BJ (cell line): Measurements from ENCODE around the gene VCL. TPM values are rescaled to one million over a fixed set of nuclear protein-coding genes. Genes with fewer than 3 reads are reported as not detected.

Experiments
- CTCF ChIA-PET: fragments of 350-600 bp; formaldehyde crosslinking; extraction: SDS; loops from one replicate; lab custom pipeline; 2021; ENCODE audit warnings: antibody characterized with exemption, inconsistent platforms; lab: Yijun Ruan, JAX
- POLR2A ChIA-PET: fragments of 300-600 bp; sonication (Branson Sonifier 250); formaldehyde crosslinking; extraction: SDS; loops from one replicate; lab custom pipeline; 2021; ENCODE audit warnings: antibody characterized with exemption; lab: Charles Lee
- DNase-seq: peaks from one replicate; pipeline ENCODE4 v3.0.0-alpha.2; 2011; ENCODE audit warnings: low read depth
- H3K27me3 ChIP-seq: 2 replicates; pipeline ENCODE4 v1.6.0; 2011; ENCODE audit warnings: low read length; ENCODE audit not compliant: control insufficient read depth, insufficient read depth
- H3K36me3 ChIP-seq: 2 replicates; pipeline ENCODE4 v1.5.1; 2011; ENCODE audit warnings: low read length; ENCODE audit not compliant: control insufficient read depth, insufficient read depth
- H3K4me3 ChIP-seq: 2 replicates; pipeline ENCODE4 v1.5.1; 2011; ENCODE audit warnings: low read depth, mild to moderate bottlenecking, control low read depth, low read length
- polyA plus RNA-seq: library from polyadenylated mRNA; depleted of rRNA; stranded (reverse); fragments of >200 nt; gene quantifications from 2 replicates; pipeline ENCODE4 v1.2.3, GENCODE V29; 2011
- TF ChIP-seq, protein P1 (sequence below): IDR thresholded peaks from 2 replicates; pipeline ENCODE4 v1.5.1; 2011; ENCODE audit warnings: low read depth, mild to moderate bottlenecking, control low read depth, inconsistent platforms, low read length, moderate library complexity; ENCODE audit not compliant: insufficient read depth

Gene VCL
- polyA plus RNA-seq, 1 experiment = 255 TPM

DNA sequence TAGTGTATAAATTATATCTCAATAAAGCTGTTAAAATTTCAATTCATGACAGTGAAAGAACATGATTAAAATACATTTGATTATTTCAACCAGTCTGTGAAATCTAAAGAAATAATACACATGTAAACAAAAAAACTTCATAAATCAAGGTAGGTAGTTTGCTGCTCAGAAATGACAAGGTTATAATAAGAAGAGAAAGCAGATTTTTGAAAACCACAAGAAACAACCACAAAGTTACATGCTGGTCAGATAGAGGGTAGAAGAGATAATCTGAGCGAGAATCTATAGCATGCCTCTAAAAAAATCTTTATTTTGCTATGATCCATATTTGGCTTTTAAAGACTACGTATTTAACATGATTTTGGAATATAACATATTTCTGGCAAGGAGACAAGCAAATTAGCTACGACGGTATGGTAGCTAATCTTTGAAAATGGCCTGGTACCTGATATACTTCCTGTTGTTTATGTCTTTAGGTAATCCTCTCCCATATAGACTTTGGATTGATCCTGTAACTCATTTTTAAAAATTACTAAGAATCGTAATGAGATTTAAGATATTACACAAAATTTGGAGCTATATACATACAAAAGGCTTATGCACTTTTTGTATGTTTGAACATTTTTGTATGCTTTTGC lies 23.5 kb upstream of the VCL start:
- Histone ChIP-seq H3K4me3 (no peak overlapping the region), H3K36me3 (no peaks in the 10 kb centered on the region), H3K27me3 (no peaks in the 10 kb centered on the region)
- ChIA-PET POLR2A (no interaction called here), CTCF (interaction anchor here (0.7 to 1.0 kb wide), 4 partner anchors 9 to 239 kb away, joined by 4 to 5 read pairs (median 4); no protein-coding TSS in a partner anchor)
- TF ChIP-seq, protein P1, sequence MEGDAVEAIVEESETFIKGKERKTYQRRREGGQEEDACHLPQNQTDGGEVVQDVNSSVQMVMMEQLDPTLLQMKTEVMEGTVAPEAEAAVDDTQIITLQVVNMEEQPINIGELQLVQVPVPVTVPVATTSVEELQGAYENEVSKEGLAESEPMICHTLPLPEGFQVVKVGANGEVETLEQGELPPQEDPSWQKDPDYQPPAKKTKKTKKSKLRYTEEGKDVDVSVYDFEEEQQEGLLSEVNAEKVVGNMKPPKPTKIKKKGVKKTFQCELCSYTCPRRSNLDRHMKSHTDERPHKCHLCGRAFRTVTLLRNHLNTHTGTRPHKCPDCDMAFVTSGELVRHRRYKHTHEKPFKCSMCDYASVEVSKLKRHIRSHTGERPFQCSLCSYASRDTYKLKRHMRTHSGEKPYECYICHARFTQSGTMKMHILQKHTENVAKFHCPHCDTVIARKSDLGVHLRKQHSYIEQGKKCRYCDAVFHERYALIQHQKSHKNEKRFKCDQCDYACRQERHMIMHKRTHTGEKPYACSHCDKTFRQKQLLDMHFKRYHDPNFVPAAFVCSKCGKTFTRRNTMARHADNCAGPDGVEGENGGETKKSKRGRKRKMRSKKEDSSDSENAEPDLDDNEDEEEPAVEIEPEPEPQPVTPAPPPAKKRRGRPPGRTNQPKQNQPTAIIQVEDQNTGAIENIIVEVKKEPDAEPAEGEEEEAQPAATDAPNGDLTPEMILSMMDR = no peak
- no peak for DNase-seq

DNA sequence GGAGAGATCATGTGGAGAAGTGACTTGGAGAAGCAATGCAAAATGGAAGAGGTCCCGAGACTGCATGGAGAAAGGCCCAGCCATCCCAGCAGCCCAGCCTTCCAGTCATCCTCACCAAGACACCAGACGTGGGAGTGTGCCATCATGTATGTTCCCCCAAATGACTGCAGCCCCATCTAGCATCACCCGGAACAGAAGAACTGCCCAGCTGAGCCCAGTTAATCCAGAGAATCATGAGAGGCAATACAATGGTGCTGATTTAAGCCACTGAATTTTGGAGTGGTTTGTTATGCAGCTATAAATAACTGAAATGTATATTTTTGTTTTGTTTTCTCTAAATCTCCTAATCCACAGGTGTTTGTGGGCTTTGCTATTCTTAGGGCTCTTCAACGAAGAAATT lies 22.5 kb upstream of the VCL start:
- ChIA-PET POLR2A (no interaction called here), CTCF (interaction anchor here (1.0 kb wide), 1 partner anchor 10 kb away, joined by 4 read pairs; no protein-coding TSS in a partner anchor)
- TF ChIP-seq, protein P1 = no peak
- Histone ChIP-seq H3K36me3 (no peaks in the 10 kb centered on the region), H3K4me3 (no peak overlapping the region), H3K27me3 (no peaks in the 10 kb centered on the region)
- no peak for DNase-seq

DNA sequence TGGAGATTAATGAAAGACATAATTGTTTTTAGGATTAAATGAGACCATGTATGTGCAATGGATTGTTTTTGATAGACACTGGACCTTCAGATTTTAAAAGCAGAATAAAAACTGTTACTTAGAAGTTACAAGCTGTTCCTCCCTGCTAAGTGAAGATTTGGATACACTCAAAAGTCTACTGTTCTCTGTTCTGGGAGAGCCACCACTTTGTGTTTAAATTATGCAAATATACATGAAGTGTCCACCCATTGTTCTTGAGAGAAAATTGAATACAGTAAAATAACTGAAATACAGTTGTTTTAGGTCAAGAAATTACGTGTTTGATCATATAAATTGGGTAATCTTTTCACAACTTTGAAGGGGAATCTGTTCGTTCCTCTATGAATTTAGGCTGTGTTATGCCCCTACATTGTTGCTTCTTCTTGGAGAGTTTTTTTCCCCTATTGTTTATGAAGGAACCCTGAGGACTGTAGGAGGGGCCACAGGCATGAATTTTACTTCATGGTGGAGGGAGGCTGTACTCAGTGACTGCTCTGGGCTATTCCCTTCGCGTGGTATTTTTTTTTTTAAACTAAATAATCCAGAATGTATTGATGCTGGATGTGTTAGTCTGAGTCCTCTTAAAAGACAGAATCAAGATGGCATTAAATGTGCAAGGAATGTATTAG lies 18.6 kb upstream of the VCL start:
- ChIA-PET POLR2A (no interaction called here), CTCF (interaction anchor here (1.4 kb wide), 1 partner anchor 8 kb away, joined by 3 read pairs; no protein-coding TSS in a partner anchor)
- TF ChIP-seq, protein P1 = no peak
- no peak for DNase-seq
- H3K27me3 ChIP-seq = no peaks in the 10 kb centered on the region
- H3K36me3 ChIP-seq = no peaks in the 10 kb centered on the region
- H3K4me3 ChIP-seq = no peak overlapping the region

DNA sequence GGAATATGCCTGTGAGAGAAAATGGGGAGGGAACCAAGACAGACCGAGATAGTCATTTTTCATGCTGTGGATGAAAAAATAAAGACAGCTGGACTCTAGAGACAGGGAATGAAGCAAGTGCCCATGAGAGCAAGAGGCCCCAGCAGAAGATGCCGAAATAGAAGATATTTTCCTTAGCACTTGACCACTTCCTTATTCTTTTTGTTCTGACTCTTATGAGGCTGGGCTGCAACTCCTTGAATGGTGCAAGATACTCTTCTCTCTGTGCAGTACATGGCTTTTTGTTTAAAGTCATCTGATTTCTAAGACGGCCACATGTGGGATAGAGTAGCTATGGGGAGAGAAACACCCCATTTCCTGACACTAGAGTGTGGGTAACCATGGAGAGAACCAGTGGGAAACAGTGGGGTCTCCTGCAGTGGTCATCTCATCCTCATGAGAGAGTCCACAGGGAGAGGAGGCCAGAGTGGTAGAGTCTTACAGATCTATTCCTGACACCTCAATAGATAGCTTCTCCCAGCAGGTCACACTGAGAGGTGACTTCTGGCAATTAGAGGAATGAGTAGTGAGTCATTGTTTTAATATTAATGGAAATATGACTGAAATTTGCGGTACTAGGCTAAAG lies 18.0 kb upstream of the VCL start:
- no peaks in the 10 kb centered on the region for H3K36me3 ChIP-seq
- CTCF ChIA-PET = interaction anchor here (1.4 kb wide), 1 partner anchor 9 kb away, joined by 3 read pairs; no protein-coding TSS in a partner anchor
- no peaks in the 10 kb centered on the region for H3K27me3 ChIP-seq
- no peak overlapping the region for H3K4me3 ChIP-seq
- TF ChIP-seq, protein P1 = no peak
- DNase-seq = no peak
- POLR2A ChIA-PET = no interaction called here

DNA sequence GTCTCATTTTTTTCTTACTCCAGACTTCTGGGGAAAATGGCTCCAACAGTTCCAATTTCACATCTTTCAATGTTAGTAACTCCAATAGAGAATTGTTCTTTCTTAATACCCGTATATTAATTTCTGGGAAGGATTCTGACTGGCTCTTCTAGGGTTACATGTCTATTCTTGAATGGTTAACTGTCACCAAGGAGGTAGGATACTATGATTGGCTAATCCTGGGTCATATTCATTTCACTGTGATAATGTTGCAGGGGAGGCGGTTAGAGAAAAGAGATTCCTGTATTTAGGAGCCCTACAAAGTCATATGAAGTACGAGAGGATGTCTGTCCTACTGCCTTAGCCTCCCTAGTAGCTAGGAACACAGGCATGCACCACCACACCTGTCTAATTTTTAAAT lies 16.1 kb upstream of the VCL start:
- CTCF ChIA-PET = no interaction called here
- Histone ChIP-seq H3K36me3 (no peaks in the 10 kb centered on the region), H3K27me3 (no peaks in the 10 kb centered on the region), H3K4me3 (no peak overlapping the region)
- POLR2A ChIA-PET = no interaction called here
- no peak for DNase-seq
- TF ChIP-seq, protein P1 = no peak
